Dendritic cell treated with granulocyte-macrophage colony-stimulating factor and Interleukin-4, amounts not matched to agents 40 ng/mL and 50 ng/mL, for 4 days (primary cell): ENCODE results near the gene PRRC2A.

ENCODE experiments used
- H3K27ac Mint-ChIP-seq: one replicate; pipeline ENCODE4 v1.8.0; 2022; ENCODE audit warnings: mild to moderate bottlenecking, mixed read lengths
- H3K27me3 Mint-ChIP-seq: one replicate; pipeline ENCODE4 v1.8.0; 2022; ENCODE audit warnings: mild to moderate bottlenecking, mixed read lengths
- H3K36me3 Mint-ChIP-seq: one replicate; pipeline ENCODE4 v1.8.0; 2022; ENCODE audit warnings: low read depth, mixed read lengths
- H3K4me1 Mint-ChIP-seq: one replicate; pipeline ENCODE4 v1.8.0; 2022; ENCODE audit warnings: low read depth, mixed read lengths
- H3K4me3 Mint-ChIP-seq: one replicate; pipeline ENCODE4 v1.8.0; 2022; ENCODE audit warnings: mild to moderate bottlenecking, moderate library complexity, mixed read lengths
- H3K9me3 Mint-ChIP-seq: one replicate; pipeline ENCODE4 v1.8.0; 2022; ENCODE audit warnings: mixed read lengths
- intact Hi-C: fragments of 100-400 bp; cut with micrococcal nuclease; formaldehyde crosslinking; loops from one replicate; pipeline ENCODE4 v1.15.0; 2022

PRRC2A gene

DNA sequence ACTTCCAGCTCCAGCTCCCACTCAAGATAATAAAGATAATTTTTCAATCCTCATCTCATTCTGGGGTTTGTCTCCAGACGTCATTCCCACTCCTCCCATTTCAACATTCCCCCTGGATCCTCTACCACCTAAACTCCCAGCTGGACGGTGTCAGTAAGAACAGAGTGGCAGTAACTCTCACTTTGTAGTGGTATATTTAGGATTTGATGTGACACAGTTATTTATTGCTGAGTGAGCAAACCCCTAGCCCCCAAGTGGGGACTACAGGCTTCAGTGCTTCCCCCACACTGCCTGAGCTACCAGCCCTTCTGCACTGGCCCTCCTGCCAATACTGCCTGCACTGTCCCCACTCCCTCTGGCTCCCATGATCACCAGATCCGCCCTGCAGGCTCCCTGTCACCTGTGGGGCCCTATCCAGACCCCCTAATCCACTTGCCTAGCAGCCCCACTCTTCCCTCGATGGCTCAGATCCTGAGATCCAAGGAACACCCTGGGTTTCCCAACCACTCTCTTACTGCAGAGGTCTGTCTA lies 37.7 kb downstream of the PRRC2A start:
- H3K27me3 Mint-ChIP-seq: no peaks in the 10 kb centered on the region
- intact Hi-C loops: no loop called here
- H3K4me3 Mint-ChIP-seq: peak overlapping the region; percentile 28
- no peaks in the 10 kb centered on the region for H3K9me3 Mint-ChIP-seq
- peaks cover 75% of the 10 kb centered on the region for H3K36me3 Mint-ChIP-seq
- H3K4me1 Mint-ChIP-seq: peaks cover 70% of the 10 kb centered on the region
- H3K27ac Mint-ChIP-seq: peak overlapping the region; percentile 10

DNA sequence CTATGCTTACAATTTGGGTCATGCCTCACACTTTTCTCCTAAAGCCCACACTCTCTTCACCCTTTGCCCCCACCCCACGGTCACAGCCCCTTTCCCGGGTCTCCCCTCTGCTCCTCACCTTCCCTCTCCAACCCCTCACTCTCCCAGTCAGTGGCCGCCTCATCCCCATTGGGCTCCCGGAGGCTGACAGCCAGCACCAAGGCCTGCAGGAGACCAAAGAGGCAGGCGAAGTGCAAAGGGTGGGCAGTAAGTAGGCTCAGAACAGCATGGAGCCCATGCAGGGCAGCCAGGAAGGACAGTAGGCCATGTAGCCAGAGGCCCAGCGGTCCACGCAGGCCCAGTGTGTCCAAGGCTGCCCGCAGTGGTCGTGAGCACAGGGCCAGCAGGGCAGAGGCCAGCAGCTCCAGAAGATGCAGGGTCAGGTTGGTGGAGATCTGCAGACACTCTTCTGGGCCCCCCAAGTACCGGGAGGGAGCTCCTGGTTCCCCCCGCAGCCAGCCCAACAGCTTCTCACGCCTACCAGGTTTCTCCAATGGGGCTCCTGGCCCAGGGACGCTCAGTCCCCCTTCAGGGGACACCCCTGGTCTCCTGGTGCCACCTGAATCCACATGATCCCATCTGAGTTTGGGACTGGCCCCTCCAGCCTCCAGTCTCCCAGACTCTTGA lies 38.6 kb downstream of the PRRC2A start:
- H3K36me3 Mint-ChIP-seq: peaks cover 84% of the 10 kb centered on the region
- no peaks in the 10 kb centered on the region for H3K27me3 Mint-ChIP-seq
- peak overlapping the region; percentile 83 for H3K4me3 Mint-ChIP-seq
- intact Hi-C loops: no loop called here
- H3K27ac Mint-ChIP-seq: peak overlapping the region; percentile 95
- peaks cover 79% of the 10 kb centered on the region for H3K4me1 Mint-ChIP-seq
- no peaks in the 10 kb centered on the region for H3K9me3 Mint-ChIP-seq

DNA sequence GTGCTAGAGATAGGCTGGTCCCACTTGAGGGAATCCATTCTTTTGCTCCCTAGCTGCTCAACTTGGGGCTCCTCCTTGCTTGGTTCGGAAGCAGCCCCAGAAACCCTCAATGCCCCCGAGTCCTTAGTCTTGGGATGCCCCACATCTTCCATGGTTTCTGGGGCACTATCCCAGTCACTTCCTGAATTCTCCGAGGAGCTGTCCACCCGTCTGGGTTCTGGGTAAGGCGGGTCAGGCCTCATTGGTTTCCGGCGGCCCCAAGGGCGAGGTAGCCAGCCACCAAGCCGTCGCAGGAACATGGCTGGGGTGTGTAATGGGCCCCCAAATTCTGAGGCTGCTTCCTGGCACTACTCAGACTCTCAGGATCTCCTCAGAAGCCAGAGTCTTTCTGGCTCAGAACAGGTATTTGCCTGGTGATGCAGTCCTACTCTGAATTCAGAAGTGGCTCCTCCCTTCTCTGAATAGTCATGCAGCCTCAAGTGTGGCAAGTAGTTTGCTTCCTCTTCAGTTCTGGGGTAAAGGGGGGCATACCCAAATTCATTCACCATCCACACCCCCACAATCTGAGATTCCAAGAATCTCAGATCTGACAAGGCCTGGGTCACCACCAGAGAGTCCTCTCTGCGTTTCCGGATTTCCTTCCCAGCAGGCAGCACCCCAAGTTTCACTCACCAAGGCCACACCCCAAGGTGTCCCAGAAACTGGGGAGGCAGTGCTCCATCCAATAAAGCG lies 39.3 kb downstream of the PRRC2A start:
- Mint-ChIP-seq H3K9me3 (no peaks in the 10 kb centered on the region), H3K4me1 (peaks cover 86% of the 10 kb centered on the region), H3K36me3 (peaks cover 91% of the 10 kb centered on the region), H3K27me3 (no peaks in the 10 kb centered on the region), H3K27ac (peak overlapping the region; percentile 95), H3K4me3 (peak overlapping the region; percentile 83)
- intact Hi-C loops: loop anchor here (1.0 kb wide), 1 partner anchor 8 kb away; the partner anchor contains the start of gene BAG6

DNA sequence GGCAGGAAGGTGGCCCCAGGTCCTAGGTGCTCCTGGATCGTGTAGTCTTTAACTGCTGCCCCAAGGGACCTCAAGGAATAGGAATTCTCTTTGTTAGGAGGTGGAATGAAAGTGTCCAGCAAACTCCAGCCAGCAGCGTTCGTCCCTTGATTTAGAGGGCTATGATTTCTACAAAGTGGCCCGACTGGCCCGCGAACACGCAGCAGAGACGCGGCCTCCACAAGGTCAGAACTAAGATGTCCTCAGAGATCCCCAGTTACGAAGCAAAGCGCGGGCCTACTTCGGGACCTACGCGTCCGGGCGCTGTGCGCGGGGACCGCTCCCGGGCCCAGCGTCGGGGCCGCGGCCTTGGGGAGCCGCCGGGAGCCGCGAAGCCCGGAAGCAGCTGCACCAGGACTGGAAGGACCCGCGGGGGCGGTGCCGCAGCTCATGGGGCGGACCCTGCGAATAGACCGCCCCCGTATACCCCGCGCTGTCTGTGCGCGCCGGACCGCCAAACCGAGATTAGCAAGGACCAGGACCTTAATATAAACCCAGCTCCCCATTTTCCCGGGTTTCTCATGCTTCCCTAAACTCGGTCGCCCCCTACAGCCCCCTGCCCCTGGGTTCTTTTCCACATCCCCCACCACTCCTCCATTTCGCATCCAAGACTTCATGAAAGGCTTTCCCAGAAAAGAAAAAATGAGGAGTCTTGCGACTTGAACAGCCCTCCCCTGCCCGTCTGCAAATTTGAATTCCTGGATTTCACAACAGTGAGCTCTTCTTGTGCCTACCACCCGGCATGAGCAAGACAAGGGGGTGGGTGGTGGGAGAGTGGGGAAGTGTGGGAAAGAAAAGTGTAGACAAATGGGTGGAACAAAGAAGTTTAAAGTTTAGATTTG lies 40.1 kb downstream of the PRRC2A start, which contains the start of gene C6orf47:
TSS of gene C6orf47 (minus strand) at position 398 of the 881 bp plus-strand sequence. CDS start 831 bp downstream, outside the sequence.
- Mint-ChIP-seq H3K36me3 (peaks cover 86% of the 10 kb centered on the region), H3K9me3 (no peaks in the 10 kb centered on the region), H3K4me1 (peaks cover 82% of the 10 kb centered on the region), H3K27ac (peak within 1 kb of the TSS; percentile 95), H3K4me3 (peak within 1 kb of the TSS; percentile 83), H3K27me3 (no peaks in the 10 kb centered on the region)
- intact Hi-C loops: loop anchor here (1.0 kb wide), 1 partner anchor 8 kb away; the partner anchor contains the start of gene BAG6

DNA sequence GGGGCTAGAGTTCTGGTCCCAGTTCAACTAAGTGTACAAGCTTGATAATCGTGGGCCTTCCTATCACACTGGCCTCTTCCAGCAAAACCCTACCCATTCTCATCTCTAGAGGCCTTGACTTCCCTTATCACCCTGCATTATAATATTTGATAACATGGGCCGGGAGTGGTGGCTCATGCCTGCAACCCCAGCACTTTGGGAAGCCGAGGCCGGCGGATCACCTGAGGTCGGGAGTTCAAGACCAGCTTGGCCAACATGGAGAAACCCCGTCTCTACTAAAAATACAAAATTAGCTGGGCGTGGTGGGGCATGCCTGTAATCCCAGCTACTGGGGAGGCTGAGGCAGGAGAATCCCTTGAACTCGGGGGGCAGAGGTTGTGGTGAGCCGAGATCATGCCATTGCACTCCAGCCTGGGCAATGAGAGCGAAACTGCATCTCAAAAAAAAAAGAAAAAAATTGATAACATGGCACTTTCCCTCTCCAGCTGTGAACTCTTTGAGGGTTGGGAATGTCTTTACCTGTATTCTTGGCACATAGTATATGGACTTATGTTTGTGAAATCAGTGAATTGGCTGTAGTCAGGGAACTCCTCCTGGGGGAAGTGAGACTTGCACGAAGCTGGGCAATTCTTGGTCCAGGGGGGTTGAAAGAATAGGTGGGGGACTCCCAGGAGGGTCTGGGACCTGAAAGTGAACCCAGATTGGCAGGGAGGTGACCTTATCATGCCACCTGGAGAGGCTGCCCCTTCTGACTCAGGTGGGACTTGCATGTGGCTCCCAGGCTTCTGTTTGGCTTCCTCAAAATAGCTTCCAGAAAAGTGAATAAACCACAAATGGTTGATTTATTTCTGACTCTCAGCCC lies 41.0 kb downstream of the PRRC2A start:
- Mint-ChIP-seq H3K4me3 (peak overlapping the region; percentile 83), H3K27ac (peak overlapping the region; percentile 95), H3K9me3 (no peaks in the 10 kb centered on the region), H3K4me1 (peaks cover 74% of the 10 kb centered on the region), H3K36me3 (peaks cover 86% of the 10 kb centered on the region), H3K27me3 (no peaks in the 10 kb centered on the region)
- intact Hi-C loops: no loop called here

DNA sequence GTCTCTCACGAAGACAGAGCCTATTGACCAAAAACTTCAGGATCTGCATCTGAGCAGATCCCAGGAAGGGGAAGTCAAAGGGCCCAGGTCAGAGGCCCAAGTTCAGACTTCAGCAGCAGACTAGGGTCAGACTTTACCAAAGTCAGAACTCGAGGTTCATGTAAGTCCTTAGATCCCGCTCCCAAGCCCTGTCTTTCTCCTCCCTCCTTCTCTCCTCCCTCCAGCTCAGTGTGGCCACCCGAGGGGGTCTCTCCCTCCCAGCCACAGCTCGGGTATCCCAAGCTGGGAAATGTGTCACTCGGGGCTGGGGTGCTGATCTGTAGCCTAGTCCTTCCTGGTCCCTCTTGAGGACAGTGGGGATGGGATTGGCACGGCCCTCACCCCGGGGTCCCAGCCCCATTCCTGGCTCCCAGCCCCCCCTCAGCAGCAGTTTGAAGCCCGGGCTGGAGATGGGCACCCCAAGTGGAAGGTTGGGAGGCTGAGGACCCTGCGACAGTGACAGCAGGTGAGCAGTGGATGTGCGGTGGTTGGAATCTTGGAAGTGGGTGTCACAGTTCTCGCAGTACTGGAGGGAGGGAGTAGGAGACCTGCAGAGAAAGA lies 41.7 kb downstream of the PRRC2A start:
- Mint-ChIP-seq H3K9me3 (no peaks in the 10 kb centered on the region), H3K27me3 (no peaks in the 10 kb centered on the region), H3K4me1 (peaks cover 75% of the 10 kb centered on the region), H3K36me3 (peaks cover 86% of the 10 kb centered on the region), H3K27ac (peak overlapping the region; percentile 95), H3K4me3 (no peak overlapping the region)
- intact Hi-C loops: no loop called here

DNA sequence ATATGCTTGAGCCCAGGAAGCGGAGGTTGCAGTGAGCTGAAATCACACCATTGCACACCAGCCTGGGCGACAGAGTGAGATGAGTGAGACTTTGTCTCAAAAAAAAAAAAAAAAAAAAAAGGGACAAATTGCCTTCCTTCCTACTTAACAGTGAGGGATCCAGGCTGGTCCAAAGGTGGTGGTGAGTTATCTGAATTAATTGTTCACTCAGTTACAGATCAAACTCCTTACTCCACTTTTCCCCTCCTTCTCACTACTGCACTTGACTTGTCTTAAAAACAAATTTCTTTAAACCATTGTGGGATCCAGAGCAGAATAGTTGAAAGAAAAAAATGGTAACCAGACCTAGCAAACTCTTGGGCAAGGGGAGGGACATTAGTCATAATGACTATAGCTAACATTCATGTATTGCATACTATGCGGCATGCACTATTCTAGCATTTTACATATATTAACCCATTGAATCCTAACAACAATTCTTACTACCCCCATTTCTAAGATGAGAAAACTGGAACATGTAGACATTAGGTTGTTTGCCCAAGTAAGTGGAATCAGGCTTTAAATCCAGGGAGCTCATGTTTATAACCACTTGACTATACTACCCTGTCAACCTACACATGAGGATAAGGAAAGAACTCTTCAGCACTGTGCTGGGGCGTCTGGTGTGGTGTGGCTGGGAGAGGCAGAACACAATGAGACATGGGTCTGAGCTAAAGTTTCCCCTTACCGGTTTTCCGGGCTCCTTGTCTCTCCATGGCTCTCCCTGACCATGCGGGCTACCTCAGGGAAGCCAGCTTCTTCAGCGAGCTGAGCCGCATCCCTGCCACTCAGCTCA lies 42.8 kb downstream of the PRRC2A start:
- peak overlapping the region; percentile 94 for H3K4me3 Mint-ChIP-seq
- intact Hi-C loops: no loop called here
- H3K27ac Mint-ChIP-seq: peak overlapping the region; percentile 95
- peaks cover 86% of the 10 kb centered on the region for H3K36me3 Mint-ChIP-seq
- H3K27me3 Mint-ChIP-seq: no peaks in the 10 kb centered on the region
- H3K9me3 Mint-ChIP-seq: no peaks in the 10 kb centered on the region
- H3K4me1 Mint-ChIP-seq: peaks cover 75% of the 10 kb centered on the region

DNA sequence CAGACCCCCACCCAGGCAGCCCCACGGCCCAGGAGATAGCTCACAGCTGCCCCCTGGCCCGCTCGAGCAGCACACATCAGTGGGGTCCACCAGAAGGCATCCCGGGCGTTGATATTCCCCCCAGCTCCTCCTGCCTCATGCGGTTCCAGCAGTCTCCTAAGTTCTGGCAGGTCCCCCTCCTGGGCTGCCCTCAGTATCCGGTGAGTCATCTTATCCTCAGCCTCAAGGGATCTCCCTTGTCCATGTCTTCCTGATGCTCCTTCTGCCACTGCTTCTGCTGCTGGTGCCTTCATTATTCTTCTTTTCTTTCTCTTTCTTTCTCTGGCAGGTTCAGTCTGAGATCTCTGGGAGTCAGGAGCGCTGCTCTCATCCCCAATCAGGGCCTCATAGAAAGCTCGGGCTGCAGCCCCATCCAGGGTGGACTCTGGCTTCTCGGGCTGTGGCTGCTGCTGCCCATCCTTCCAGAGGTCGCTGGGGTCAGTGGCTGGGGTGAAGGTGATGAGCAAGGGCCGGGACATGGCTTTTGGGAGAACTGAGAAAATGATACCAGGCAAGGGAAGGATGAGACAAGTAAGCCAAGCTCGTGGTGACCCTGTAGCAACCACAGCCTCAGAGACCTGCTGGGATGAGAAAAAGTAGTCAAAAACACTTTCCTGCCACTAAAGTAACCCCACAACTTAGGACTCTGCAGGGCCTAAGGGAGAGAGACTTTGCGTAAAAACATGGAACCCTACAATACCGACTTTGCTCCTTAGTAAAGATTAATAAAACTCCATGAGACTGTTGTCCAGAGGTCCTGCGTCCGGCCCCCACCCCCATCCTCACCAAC lies 43.7 kb downstream of the PRRC2A start:
- intact Hi-C loops: no loop called here
- Mint-ChIP-seq H3K27me3 (no peaks in the 10 kb centered on the region), H3K36me3 (peaks cover 86% of the 10 kb centered on the region), H3K9me3 (no peaks in the 10 kb centered on the region), H3K4me1 (peaks cover 75% of the 10 kb centered on the region), H3K27ac (peak overlapping the region; percentile 95), H3K4me3 (peak overlapping the region; percentile 94)

DNA sequence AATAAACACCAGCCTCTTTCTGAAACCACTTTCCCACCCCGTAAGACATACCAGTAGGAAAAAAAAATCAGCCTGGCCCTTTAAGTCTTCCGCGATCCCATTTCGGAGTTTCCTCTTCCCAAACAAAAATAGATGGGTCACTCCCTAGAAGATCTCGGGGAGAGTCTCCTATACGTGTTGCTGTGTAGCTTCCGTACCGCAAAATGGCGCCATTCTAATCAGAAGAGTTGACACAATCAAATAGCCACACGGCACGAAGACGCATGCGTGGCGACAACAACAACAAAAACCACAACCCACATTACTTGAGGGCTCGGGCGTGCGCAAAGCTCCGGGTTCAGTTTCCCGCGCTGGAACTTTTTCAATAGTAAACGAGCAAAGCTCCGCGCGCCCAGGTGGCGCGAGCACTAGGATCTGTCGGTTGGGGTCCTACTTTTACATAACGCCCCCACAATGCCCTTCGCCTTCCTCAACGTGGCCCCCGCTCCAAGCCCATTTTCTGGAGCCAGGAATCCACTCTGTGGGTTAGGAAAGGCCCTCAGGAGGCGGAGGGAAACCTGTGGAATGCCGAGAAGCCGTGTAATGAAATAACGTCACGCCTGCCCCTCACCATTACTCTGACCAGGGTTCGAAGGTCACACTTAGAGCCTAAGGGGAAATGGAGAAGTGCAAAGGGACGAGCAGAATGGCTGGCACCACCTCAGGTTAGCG lies 44.4 kb downstream of the PRRC2A start, which contains the start of gene GPANK1:
TSS of gene GPANK1 (minus strand) at position 208 of the 711 bp plus-strand sequence. CDS start 519 bp downstream, outside the sequence.
- Mint-ChIP-seq H3K9me3 (no peaks in the 10 kb centered on the region), H3K36me3 (peaks cover 86% of the 10 kb centered on the region), H3K27me3 (no peaks in the 10 kb centered on the region), H3K4me1 (peaks cover 74% of the 10 kb centered on the region), H3K27ac (peak within 1 kb of the TSS; percentile 95), H3K4me3 (peak within 1 kb of the TSS; percentile 94)
- intact Hi-C loops: loop anchor here (5.0 kb wide), 4 partner anchors 43 to 157 kb away; partner anchors contain the start of genes CLIC1, DDX39B and PRRC2A

DNA sequence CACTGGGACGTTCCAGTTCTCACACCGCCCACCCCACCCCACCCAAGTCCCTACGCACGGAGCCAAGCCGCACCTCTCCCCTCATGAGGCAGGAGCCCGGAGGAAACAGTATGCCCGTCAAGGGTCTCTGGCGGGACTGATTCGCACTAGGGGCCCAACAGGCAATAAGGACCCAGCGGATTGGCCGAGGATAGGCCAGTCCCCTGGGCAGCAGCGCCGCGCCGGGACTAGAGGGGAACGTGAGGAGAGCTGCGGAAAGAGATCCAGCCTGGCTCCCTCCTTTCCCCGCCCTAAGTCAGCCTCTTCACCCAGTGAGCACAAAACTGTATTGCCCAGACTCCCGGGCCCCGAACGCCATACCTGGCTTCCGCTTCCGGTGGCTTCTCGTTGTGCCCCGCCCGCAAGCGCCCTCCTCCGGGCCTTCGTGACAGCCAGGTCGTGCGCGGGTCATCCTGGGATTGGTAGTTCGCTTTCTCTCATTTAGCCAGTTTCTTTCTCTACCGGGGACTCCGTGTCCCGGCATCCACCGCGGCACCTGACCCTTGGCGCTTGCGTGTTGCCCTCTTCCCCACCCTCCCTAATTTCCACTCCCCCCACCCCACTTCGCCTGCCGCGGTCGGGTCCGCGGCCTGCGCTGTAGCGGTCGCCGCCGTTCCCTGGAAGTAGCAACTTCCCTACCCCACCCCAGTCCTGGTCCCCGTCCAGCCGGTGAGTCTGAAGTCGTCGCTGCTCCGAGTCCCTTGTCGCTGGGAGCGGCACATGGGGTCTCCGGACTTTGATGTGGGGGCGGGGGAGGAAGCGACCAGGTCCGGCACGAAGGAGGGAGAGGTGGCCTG lies 45.2 kb downstream of the PRRC2A start, which contains the start of gene CSNK2B:
TSS of gene CSNK2B (plus strand) at position 580 of the 836 bp plus-strand sequence. CDS start 752 bp downstream, outside the sequence.
- H3K4me1 Mint-ChIP-seq: peaks cover 73% of the 10 kb centered on the region
- no peaks in the 10 kb centered on the region for H3K27me3 Mint-ChIP-seq
- H3K36me3 Mint-ChIP-seq: peaks cover 89% of the 10 kb centered on the region
- intact Hi-C loops: loop anchor here (1.0 to 5.0 kb wide), 5 partner anchors 13 to 157 kb away; partner anchors contain the start of genes BAG6, CLIC1, DDX39B and PRRC2A
- H3K4me3 Mint-ChIP-seq: peak within 1 kb of the TSS; percentile 94
- H3K27ac Mint-ChIP-seq: peak within 1 kb of the TSS; percentile 95
- no peaks in the 10 kb centered on the region for H3K9me3 Mint-ChIP-seq
